Activated T-helper 17 cell treated with anti-CD3 and anti-CD28 coated beads, Interleukin-2, amount 50 U/mL, for 72 hours (primary cell): ENCODE measurements around the gene NCAPH2. TPM values are rescaled to one million over a fixed set of nuclear protein-coding genes. Genes with fewer than 3 reads are reported as not detected.

Experiments
- ATAC-seq: fragments of 150-1000 bp; cut with Tn5 transposase; replicated peaks from 2 replicates; pipeline ENCODE4 v1.10.0; 2021; ENCODE audit warnings: mild to moderate bottlenecking, moderate library complexity
- H3K27ac Mint-ChIP-seq: one replicate; pipeline ENCODE4 v1.8.0; 2022; ENCODE audit warnings: mixed read lengths
- H3K27me3 Mint-ChIP-seq: one replicate; pipeline ENCODE4 v1.8.0; 2022; ENCODE audit warnings: mixed read lengths
- H3K36me3 Mint-ChIP-seq: one replicate; pipeline ENCODE4 v1.8.0; 2022; ENCODE audit warnings: low read depth, mild to moderate bottlenecking, mixed read lengths
- H3K4me1 Mint-ChIP-seq: one replicate; pipeline ENCODE4 v1.8.0; 2022; ENCODE audit warnings: mixed read lengths
- H3K4me3 Mint-ChIP-seq: one replicate; pipeline ENCODE4 v1.8.0; 2022; ENCODE audit warnings: mild to moderate bottlenecking, mixed read lengths
- H3K9me3 Mint-ChIP-seq: one replicate; pipeline ENCODE4 v1.8.0; 2022; ENCODE audit warnings: mixed read lengths
- total RNA-seq, 2 donors: library from RNA; stranded (reverse); gene quantifications; one replicate each; pipeline ENCODE4 v1.2.3, GENCODE V29; 2022

The NCAPH2 gene
- total RNA-seq, 2 donors from 2014 or later, result 112 to 138 TPM

- Mint-ChIP-seq H3K27ac (no peak overlapping the region), H3K36me3 (peaks cover 31% of the 10 kb centered on the region), H3K4me1 (peaks cover 6% of the 10 kb centered on the region), H3K9me3 (no peaks in the 10 kb centered on the region), H3K4me3 (no peak overlapping the region), H3K27me3 (no peaks in the 10 kb centered on the region)
- no peak for ATAC-seq
Measured at GRCh38 chr22:50567721-50568252, 59.8 kb downstream of the NCAPH2 start.

DNA sequence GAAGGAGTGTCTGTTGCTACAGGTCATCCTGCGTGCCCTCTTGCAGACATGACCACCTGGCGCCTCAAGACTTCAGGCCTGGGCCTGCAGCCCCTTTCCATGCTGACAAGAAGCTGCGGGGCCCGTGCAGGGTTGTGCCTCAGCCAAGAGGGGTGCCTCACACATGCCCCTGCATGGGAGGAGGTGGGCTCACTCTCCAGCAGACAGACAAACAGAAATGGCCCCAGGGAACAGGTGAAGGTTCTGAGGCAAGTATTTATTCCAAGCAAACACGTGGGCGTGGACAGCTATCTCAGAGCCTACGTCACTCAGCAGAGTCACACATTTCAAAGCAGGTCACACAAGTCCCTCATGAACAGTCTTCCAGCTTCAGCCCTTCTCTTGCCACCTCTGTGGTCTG is 60.6 kb downstream of the NCAPH2 start:
- Mint-ChIP-seq H3K9me3 (no peaks in the 10 kb centered on the region), H3K27ac (no peak overlapping the region), H3K36me3 (peaks cover 31% of the 10 kb centered on the region), H3K4me3 (no peak overlapping the region), H3K27me3 (no peaks in the 10 kb centered on the region), H3K4me1 (no peaks in the 10 kb centered on the region)
- no peak for ATAC-seq

- ATAC-seq, result no peak
- no peak overlapping the region for H3K27ac Mint-ChIP-seq
- no peaks in the 10 kb centered on the region for H3K9me3 Mint-ChIP-seq
- H3K4me1 Mint-ChIP-seq, result no peaks in the 10 kb centered on the region
- H3K27me3 Mint-ChIP-seq, result no peaks in the 10 kb centered on the region
- no peak overlapping the region for H3K4me3 Mint-ChIP-seq
- peaks cover 31% of the 10 kb centered on the region for H3K36me3 Mint-ChIP-seq
Measured at GRCh38 chr22:50569041-50569459, 61.0 kb downstream of the NCAPH2 start.

DNA sequence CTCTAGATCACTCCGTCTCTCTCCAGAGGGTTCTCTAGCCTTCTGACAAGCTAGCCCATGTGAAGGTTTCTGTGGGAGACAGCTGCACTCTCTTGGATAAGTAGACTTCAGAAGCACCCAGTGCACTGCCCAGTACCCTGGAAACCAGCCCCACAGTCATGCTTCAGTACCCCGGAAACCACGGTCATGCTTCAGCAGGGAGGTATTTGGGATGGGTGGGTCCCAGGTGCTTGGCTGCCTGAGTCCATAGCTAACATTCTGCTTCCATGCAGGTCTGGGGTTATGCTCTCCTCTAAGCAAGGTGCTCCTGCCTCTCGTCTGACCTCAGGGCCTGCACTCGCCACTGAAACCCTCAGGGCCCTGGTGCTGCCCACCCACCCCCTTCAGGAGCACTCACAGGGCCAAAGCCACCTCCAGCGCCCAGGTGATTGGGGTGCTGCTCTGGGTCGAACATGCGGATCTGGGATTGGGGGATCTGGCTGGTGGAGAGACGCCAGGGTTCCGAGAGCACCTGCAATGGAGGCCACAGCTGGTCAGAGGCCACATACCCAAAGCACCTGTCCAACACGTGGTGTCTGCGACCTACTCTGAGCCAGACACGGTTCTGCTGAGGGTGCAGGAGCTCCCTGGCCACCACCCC is 62.0 kb downstream of the NCAPH2 start:
- Mint-ChIP-seq H3K4me3 (no peak overlapping the region), H3K4me1 (no peaks in the 10 kb centered on the region), H3K9me3 (no peaks in the 10 kb centered on the region), H3K36me3 (peaks cover 31% of the 10 kb centered on the region), H3K27ac (no peak overlapping the region), H3K27me3 (no peaks in the 10 kb centered on the region)
- no peak for ATAC-seq

DNA sequence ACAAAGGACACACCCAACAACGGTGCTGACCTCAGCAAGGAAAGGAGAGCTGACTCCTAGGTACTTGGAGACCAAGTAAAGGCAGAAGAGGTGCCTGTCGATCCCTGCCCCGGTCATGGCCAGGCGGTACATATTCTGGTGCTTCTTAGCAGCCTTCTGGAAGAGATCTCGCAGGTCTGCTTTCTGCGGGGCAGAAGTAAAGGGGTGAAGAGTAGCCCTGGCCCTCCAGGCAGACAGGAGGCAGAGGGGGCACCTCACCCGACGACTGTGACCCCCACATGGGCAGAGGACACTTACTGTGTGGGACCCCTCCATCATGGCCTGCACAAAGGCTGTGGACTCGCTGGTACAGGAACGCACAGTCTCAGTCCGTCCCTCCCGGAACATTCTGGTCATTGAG is 62.8 kb downstream of the NCAPH2 start:
- ATAC-seq, result no peak
- no peak overlapping the region for H3K4me3 Mint-ChIP-seq
- no peaks in the 10 kb centered on the region for H3K4me1 Mint-ChIP-seq
- H3K36me3 Mint-ChIP-seq, result peaks cover 31% of the 10 kb centered on the region
- H3K27ac Mint-ChIP-seq, result no peak overlapping the region
- no peaks in the 10 kb centered on the region for H3K9me3 Mint-ChIP-seq
- no peaks in the 10 kb centered on the region for H3K27me3 Mint-ChIP-seq

- no peaks in the 10 kb centered on the region for H3K27me3 Mint-ChIP-seq
- H3K27ac Mint-ChIP-seq, result no peak overlapping the region
- H3K36me3 Mint-ChIP-seq, result peaks cover 32% of the 10 kb centered on the region
- no peaks in the 10 kb centered on the region for H3K4me1 Mint-ChIP-seq
- ATAC-seq, result no peak
- no peak overlapping the region for H3K4me3 Mint-ChIP-seq
- no peaks in the 10 kb centered on the region for H3K9me3 Mint-ChIP-seq
Measured at GRCh38 chr22:50571264-50572175, 63.5 kb downstream of the NCAPH2 start.

GRCh38 chr22:50572965-50573364 is 64.9 kb downstream of the NCAPH2 start:
- H3K27ac Mint-ChIP-seq, result no peak overlapping the region
- H3K36me3 Mint-ChIP-seq, result peaks cover 37% of the 10 kb centered on the region
- no peaks in the 10 kb centered on the region for H3K27me3 Mint-ChIP-seq
- H3K4me1 Mint-ChIP-seq, result no peaks in the 10 kb centered on the region
- no peak for ATAC-seq
- no peaks in the 10 kb centered on the region for H3K9me3 Mint-ChIP-seq
- H3K4me3 Mint-ChIP-seq, result no peak overlapping the region

- no peak overlapping the region for H3K27ac Mint-ChIP-seq
Measured at GRCh38 chr22:50573491-50574382, 65.7 kb downstream of the NCAPH2 start.

DNA sequence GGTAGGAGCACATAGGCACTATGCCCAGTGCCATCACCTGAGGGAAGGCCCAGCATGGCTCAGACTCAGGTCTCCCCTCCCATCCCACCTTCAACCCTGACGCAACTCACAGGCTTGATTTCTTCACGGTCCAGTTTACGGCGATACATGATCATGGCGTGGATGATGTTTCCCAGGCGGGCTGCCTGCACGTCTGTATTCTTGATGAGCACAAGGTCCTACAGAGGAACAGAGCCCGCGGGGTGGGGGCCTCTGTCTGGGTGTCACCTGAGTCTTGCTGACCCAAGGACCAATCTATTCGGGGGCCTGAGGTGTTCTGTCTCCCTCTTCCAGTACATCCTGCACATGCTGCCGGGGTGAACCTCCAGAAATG is 66.3 kb downstream of the NCAPH2 start:
- no peaks in the 10 kb centered on the region for H3K27me3 Mint-ChIP-seq
- no peak overlapping the region for H3K27ac Mint-ChIP-seq
- H3K36me3 Mint-ChIP-seq, result peaks cover 29% of the 10 kb centered on the region
- no peak for ATAC-seq
- H3K4me1 Mint-ChIP-seq, result no peaks in the 10 kb centered on the region
- H3K9me3 Mint-ChIP-seq, result no peaks in the 10 kb centered on the region
- no peak overlapping the region for H3K4me3 Mint-ChIP-seq

More at GRCh38 chr22:50573491-50574382, 65.7 kb downstream of the NCAPH2 start:
- Mint-ChIP-seq H3K4me1 (no peaks in the 10 kb centered on the region), H3K9me3 (no peaks in the 10 kb centered on the region), H3K4me3 (no peak overlapping the region), H3K36me3 (peaks cover 33% of the 10 kb centered on the region), H3K27me3 (no peaks in the 10 kb centered on the region)
- ATAC-seq, result no peak

Other genes with a start within 250 kb of the NCAPH2 start
- 10 to 100 TPM in 1 of 2 donors, 1 to 10 TPM in 1; 5.0 to 14.8 TPM for gene MAPK12, start 246.5 kb upstream of the NCAPH2 start, total RNA-seq
- 10 to 100 TPM; 20.9 to 21.7 TPM for gene MAPK11, start 237.8 kb upstream of the NCAPH2 start, total RNA-seq
- gene PLXNB2, start 200.6 kb upstream of the NCAPH2 start, total RNA-seq, result 10 to 100 TPM; 29.1 to 30.4 TPM
- gene DENND6B, start 181.2 kb upstream of the NCAPH2 start, total RNA-seq, result 1 to 10 TPM; 3.2 to 6.5 TPM
- 10 to 100 TPM; 45.6 to 46.6 TPM for gene PPP6R2, start 164.9 kb upstream of the NCAPH2 start, total RNA-seq
- 100 to 1,000 TPM in 1 of 2 donors, 10 to 100 TPM in 1; 84.2 to 126 TPM for gene SBF1, start 33.2 kb upstream of the NCAPH2 start, total RNA-seq
- gene ADM2, start 26.7 kb upstream of the NCAPH2 start, total RNA-seq, result 1 to 10 TPM; 1.3 to 3.7 TPM
- under 1 TPM; 0.24 to 0.53 TPM for gene MIOX, start 21.4 kb upstream of the NCAPH2 start, total RNA-seq
- 10 to 100 TPM; 61.3 to 89.0 TPM for gene LMF2, start 522 bp upstream of the NCAPH2 start, total RNA-seq
- gene SCO2, start 17.4 kb downstream of the NCAPH2 start, total RNA-seq, result 1 to 10 TPM; 2.8 to 9.9 TPM
- gene TYMP, start 21.8 kb downstream of the NCAPH2 start, total RNA-seq, result 10 to 100 TPM; 73.0 to 74.0 TPM
- 1 to 10 TPM; 4.2 to 4.4 TPM for gene KLHDC7B, start 37.7 kb downstream of the NCAPH2 start, total RNA-seq
- gene SYCE3, start 54.7 kb downstream of the NCAPH2 start, total RNA-seq, result 1 to 10 TPM in 1 of 2 donors, under 1 TPM in 1; 0.65 to 2.3 TPM
- gene CPT1B, start 70.2 kb downstream of the NCAPH2 start, total RNA-seq, result 10 to 100 TPM; 57.3 to 62.8 TPM
- gene CHKB, start 74.6 kb downstream of the NCAPH2 start, total RNA-seq, result 10 to 100 TPM; 72.3 to 86.2 TPM
- gene MAPK8IP2, start 92.6 kb downstream of the NCAPH2 start, total RNA-seq, result under 1 TPM; 0.50 to 0.65 TPM
- 10 to 100 TPM; 23.6 to 28.3 TPM for gene ARSA, start 119.9 kb downstream of the NCAPH2 start, total RNA-seq
- gene SHANK3, start 164.6 kb downstream of the NCAPH2 start, total RNA-seq, result under 1 TPM in 1 of 2 donors, not detected in 1; 0.19 TPM
- not detected for gene ACR, start 230.0 kb downstream of the NCAPH2 start, total RNA-seq